Endothelial cell of umbilical vein (primary cell): Measurements from ENCODE around the gene ADARB2. TPM values are rescaled to one million over a fixed set of nuclear protein-coding genes. Genes with fewer than 3 reads are reported as not detected.

Experiments
- BruUV-seq: library from RNA; stranded (reverse); fragments of 400-500 nt; replicated peaks from 2 replicates; lab custom pipeline; 2021; lab: Mats Ljungman, UMichigan
- CTCF ChIA-PET: fragments of 300-600, 350-600 bp; sonication (Branson Sonifier 250); formaldehyde crosslinking; loops from one replicate; lab custom pipeline; 2021; ENCODE audit warnings: antibody characterized with exemption, inconsistent platforms; lab: Charles Lee
- POLR2A ChIA-PET: fragments of 300-600, 350-600 bp; sonication (Branson Sonifier 250); formaldehyde crosslinking; loops from one replicate; lab custom pipeline; 2021; ENCODE audit warnings: antibody characterized with exemption, inconsistent platforms; lab: Charles Lee
- DNase-seq: peaks from one replicate; pipeline ENCODE4 v3.0.0-alpha.2; 2011; ENCODE audit warnings: low read depth, low spot score
- FAIRE-seq: peaks from 2 replicates; lab custom pipeline; 2011; peaks lifted over from hg19 to GRCh38; lab: Jason Lieb, UNC
- H2AFZ ChIP-seq: 2 replicates; pipeline ENCODE4 v1.6.0; 2012; ENCODE audit warnings: low read depth, low read length, control low read depth, inconsistent platforms
- H3K27ac ChIP-seq: 2 replicates; pipeline ENCODE4 v1.5.1; 2011; ENCODE audit warnings: low read depth, mild to moderate bottlenecking, control low read depth, low read length, moderate library complexity; ENCODE audit not compliant: insufficient read depth
- H3K27me3 ChIP-seq, 2 experiments: 2 replicates each; pipeline versions ENCODE4 v1.6.0 to v1.6.1; 2011; ENCODE audit warnings: low read length in 2 of 2, mixed read lengths in 1 of 2; ENCODE audit not compliant: control insufficient read depth in 2 of 2, insufficient read depth in 2 of 2
- H3K36me3 ChIP-seq, 2 experiments: 2 replicates in 1 of 2; 3 replicates in 1 of 2; pipeline ENCODE4 v1.5.1; 2011; ENCODE audit warnings: low read length in 2 of 2, mild to moderate bottlenecking in 1 of 2, moderate library complexity in 1 of 2; ENCODE audit not compliant: control insufficient read depth in 2 of 2, insufficient read depth in 2 of 2; ENCODE audit errors: extremely low read depth in 1 of 2
- H3K4me1 ChIP-seq: 3 replicates; pipeline ENCODE4 v1.5.1; 2011; ENCODE audit warnings: mild to moderate bottlenecking, low read length; ENCODE audit not compliant: control insufficient read depth, insufficient read depth; ENCODE audit errors: extremely low read depth
- H3K4me2 ChIP-seq: 2 replicates; pipeline ENCODE4 v1.6.1; 2011; ENCODE audit warnings: low read length, control low read depth, mixed read lengths; ENCODE audit not compliant: insufficient read depth
- H3K4me3 ChIP-seq, 3 experiments: fragments of 200-600 bp in 1 of 3; sonication (generic), shearing (Covaris generic) in 1 of 3; replicated peaks in 1 of 3; 2 replicates each; pipeline ENCODE4 v1.5.1; 2011 to 2016; ENCODE audit warnings: control low read depth in 3 of 3, low read length in 3 of 3, mild to moderate bottlenecking in 2 of 3, inconsistent platforms in 1 of 3, low read depth in 1 of 3, moderate library complexity in 1 of 3; ENCODE audit not compliant: insufficient read depth in 1 of 3
- H3K79me2 ChIP-seq: 2 replicates; pipeline ENCODE4 v1.6.0; 2012; ENCODE audit warnings: low read length, inconsistent platforms; ENCODE audit not compliant: control insufficient read depth, insufficient read depth
- H3K9ac ChIP-seq: replicated peaks from 2 replicates; pipeline ENCODE3; 2011; ENCODE audit warnings: low read length, control low read depth; ENCODE audit not compliant: insufficient read depth; ENCODE audit errors: extremely low read depth
- H3K9me1 ChIP-seq: replicated peaks from 3 replicates; pipeline ENCODE4 v1.6.0; 2011; ENCODE audit warnings: mild to moderate bottlenecking, low read length; ENCODE audit not compliant: control insufficient read depth, insufficient read depth; ENCODE audit errors: extremely low read depth
- H3K9me3 ChIP-seq: replicated peaks from 2 replicates; pipeline ENCODE4 v1.5.1; 2012; ENCODE audit warnings: low read length, inconsistent platforms; ENCODE audit not compliant: control insufficient read depth, insufficient read depth
- H4K20me1 ChIP-seq: replicated peaks from 2 replicates; pipeline ENCODE3; 2011; ENCODE audit warnings: mild to moderate bottlenecking, low read length; ENCODE audit not compliant: control insufficient read depth, insufficient read depth; ENCODE audit errors: extremely low read depth
- CTCF ChIP-seq, 2 donors: IDR thresholded peaks; 1 replicate in 1 of 2; 2 replicates in 1 of 2; pipeline ENCODE4 v1.5.1; 2011; ENCODE audit warnings: low read length in 2 of 2, mild to moderate bottlenecking in 2 of 2, moderate library complexity in 2 of 2, control low read depth in 1 of 2, inconsistent platforms in 1 of 2, low read depth in 1 of 2; ENCODE audit not compliant: insufficient read depth in 1 of 2; ENCODE audit errors: extremely low read depth in 1 of 2
- EZH2 ChIP-seq: IDR thresholded peaks from 2 replicates; pipeline ENCODE4 v1.6.1; 2012; ENCODE audit warnings: borderline replicate concordance, low read depth, mild to moderate bottlenecking, moderate library complexity, low read length, inconsistent platforms; ENCODE audit not compliant: severe bottlenecking
- FOS ChIP-seq: IDR thresholded peaks from 2 replicates; pipeline ENCODE4 v1.6.1; 2011; ENCODE audit warnings: mild to moderate bottlenecking, low read length, moderate library complexity, borderline replicate concordance; ENCODE audit not compliant: insufficient read depth
- GATA2 ChIP-seq: IDR thresholded peaks from 2 replicates; pipeline ENCODE4 v1.7.0; 2011; ENCODE audit warnings: low read depth, mild to moderate bottlenecking, moderate library complexity, mixed read lengths, low read length; ENCODE audit not compliant: insufficient read length, insufficient read depth
- JUN ChIP-seq: IDR thresholded peaks from 2 replicates; pipeline ENCODE4 v1.6.1; 2011; ENCODE audit warnings: borderline replicate concordance, low read depth; ENCODE audit not compliant: insufficient read length, insufficient read depth
- MAX ChIP-seq: IDR thresholded peaks from 2 replicates; pipeline ENCODE4 v1.6.1; 2011; ENCODE audit not compliant: insufficient read depth, insufficient read length
- MYC ChIP-seq: IDR thresholded peaks from one replicate; pipeline ENCODE4 v1.6.1; 2011; ENCODE audit warnings: mild to moderate bottlenecking, low read depth, low read length
- POLR2A ChIP-seq: IDR thresholded peaks from 2 replicates; pipeline ENCODE4 v1.6.1; 2012; ENCODE audit warnings: low read depth, mild to moderate bottlenecking, control low read depth, low read length
- POLR2AphosphoS5 ChIP-seq: IDR thresholded peaks from 2 replicates; pipeline ENCODE4 v1.6.1; 2012; ENCODE audit warnings: low read depth, mild to moderate bottlenecking, control low read depth, low read length, moderate library complexity; ENCODE audit not compliant: insufficient read depth
- dilution Hi-C: fragments of 300-500 bp; cut with MboI; formaldehyde crosslinking; loops from one replicate; pipeline ENCODE4 v1.15.0; 2019; ENCODE audit warnings: low sequenced_read_pairs; ENCODE audit not compliant: extremely low pct_ligation_motif_present
- intact Hi-C: fragments of 100-400 bp; cut with micrococcal nuclease; formaldehyde crosslinking; loops from one replicate; pipeline ENCODE4 v1.10.0; 2022
- polyA plus RNA-seq, 4 experiments: library from polyadenylated mRNA; depleted of rRNA in 3 of 4; stranded (reverse) in 3 of 4; unstranded in 1 of 4; fragments of >200 nt; gene quantifications; 2 replicates each; pipeline versions ENCODE4 v1.2.1 to v1.2.3, GENCODE V29; 2011 to 2012; ENCODE audit warnings: missing spikeins in 1 of 4
- total RNA-seq: library from RNA; stranded (reverse); gene quantifications from 2 replicates; pipeline ENCODE4 v1.2.3, GENCODE V29; 2021

ADARB2 gene
- total and polyA plus RNA-seq, 2 donors (not counting 3 experiments of a cell fraction or from before 2014, with no cell fraction given) = not detected

- no peak for DNase-seq
- dilution Hi-C loops (no loop called here), intact Hi-C loops (no loop called here)
- H3K4me2 ChIP-seq = no peak overlapping the region
- ChIA-PET CTCF (no interaction called here), POLR2A (no interaction called here)
- H3K4me1 ChIP-seq = no peaks in the 10 kb centered on the region
- no peak for FAIRE-seq
- TF ChIP-seq MAX (no peak), MYC (no peak), GATA2 (no peak), POLR2AphosphoS5 (no peak), POLR2A (no peak)
- no peaks in the 10 kb centered on the region for H3K36me3 ChIP-seq
- no peak overlapping the region for H2AFZ ChIP-seq
- peaks cover 14% of the 10 kb centered on the region for H3K9me3 ChIP-seq
- no peaks in the 10 kb centered on the region for H4K20me1 ChIP-seq
- no peak overlapping the region for H3K9ac ChIP-seq
- no peaks in the 10 kb centered on the region for H3K79me2 ChIP-seq
- H3K27ac ChIP-seq = no peak overlapping the region
- no peaks in the 10 kb centered on the region for H3K27me3 ChIP-seq
- no peaks in the 10 kb centered on the region for H3K9me1 ChIP-seq
- no TSS peak for BruUV-seq
- H3K4me3 ChIP-seq = no peak overlapping the region
These were observed 233.0 kb downstream of the ADARB2 start for GRCh38 chr10:1504286-1504685.

- peaks cover 9% of the 10 kb centered on the region for H3K9me3 ChIP-seq
- ChIA-PET CTCF (no interaction called here), POLR2A (no interaction called here)
- no peaks in the 10 kb centered on the region for H3K79me2 ChIP-seq
- TF ChIP-seq JUN (no peak), POLR2A (no peak), POLR2AphosphoS5 (no peak), CTCF (IDR thresholded peaks at IDR 0.05; ENCODE audit: extremely low read depth in 1 of 2, insufficient read depth in 1 of 2, low read depth in 1 of 2, low read length in 2 of 2) (no peak), EZH2 (no peak), GATA2 (no peak), MYC (no peak), FOS (no peak), MAX (no peak)
- no peaks in the 10 kb centered on the region for H4K20me1 ChIP-seq
- no peak overlapping the region for H3K4me3 ChIP-seq
- no peak overlapping the region for H3K27ac ChIP-seq
- H2AFZ ChIP-seq = no peak overlapping the region
- FAIRE-seq = no peak
- no peak for DNase-seq
- no TSS peak for BruUV-seq
- intact Hi-C loops = no loop called here
- H3K27me3 ChIP-seq = no peaks in the 10 kb centered on the region
- H3K9me1 ChIP-seq = no peaks in the 10 kb centered on the region
- no peak overlapping the region for H3K9ac ChIP-seq
- H3K4me2 ChIP-seq = no peak overlapping the region
- no peaks in the 10 kb centered on the region for H3K36me3 ChIP-seq
- no peaks in the 10 kb centered on the region for H3K4me1 ChIP-seq
- dilution Hi-C loops = no loop called here
These were observed 234.9 kb downstream of the ADARB2 start for GRCh38 chr10:1502451-1502850.
